Epithelial cell of proximal tubule (primary cell): ENCODE measurements around the gene RSKR. TPM values are rescaled to one million over a fixed set of nuclear protein-coding genes. Genes with fewer than 3 reads are reported as not detected.
A peak's percentile ranks its signal among the peaks of the same experiment; 100 is the strongest.
"Not testable (repeated sequence)": the region's sequence is repeated elsewhere in the genome, so short reads cannot be mapped to it uniquely, and the experiment has no call there.

ENCODE experiments used
- DNase-seq: peaks from one replicate; pipeline ENCODE4 v3.0.0-alpha.2; 2011; ENCODE audit warnings: low read depth
- H3K4me3 ChIP-seq: 2 replicates; pipeline ENCODE4 v1.5.1; 2011; ENCODE audit warnings: low read depth, mild to moderate bottlenecking, low read length
- total RNA-seq: library from RNA; depleted of rRNA; stranded (reverse); fragments of >200 nt; gene quantifications from 2 replicates; pipeline ENCODE4 v1.2.3, GENCODE V29; 2015
- TF ChIP-seq, protein P1 (sequence below): conservative IDR thresholded peaks from 2 replicates; pipeline ENCODE4 v1.5.1; 2012; ENCODE audit warnings: low read depth, mild to moderate bottlenecking, low read length

RSKR gene, protein sequence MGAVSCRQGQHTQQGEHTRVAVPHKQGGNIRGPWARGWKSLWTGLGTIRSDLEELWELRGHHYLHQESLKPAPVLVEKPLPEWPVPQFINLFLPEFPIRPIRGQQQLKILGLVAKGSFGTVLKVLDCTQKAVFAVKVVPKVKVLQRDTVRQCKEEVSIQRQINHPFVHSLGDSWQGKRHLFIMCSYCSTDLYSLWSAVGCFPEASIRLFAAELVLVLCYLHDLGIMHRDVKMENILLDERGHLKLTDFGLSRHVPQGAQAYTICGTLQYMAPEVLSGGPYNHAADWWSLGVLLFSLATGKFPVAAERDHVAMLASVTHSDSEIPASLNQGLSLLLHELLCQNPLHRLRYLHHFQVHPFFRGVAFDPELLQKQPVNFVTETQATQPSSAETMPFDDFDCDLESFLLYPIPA
- total RNA-seq, result 3.0 and 4.3 TPM in 2 replicates

DNA sequence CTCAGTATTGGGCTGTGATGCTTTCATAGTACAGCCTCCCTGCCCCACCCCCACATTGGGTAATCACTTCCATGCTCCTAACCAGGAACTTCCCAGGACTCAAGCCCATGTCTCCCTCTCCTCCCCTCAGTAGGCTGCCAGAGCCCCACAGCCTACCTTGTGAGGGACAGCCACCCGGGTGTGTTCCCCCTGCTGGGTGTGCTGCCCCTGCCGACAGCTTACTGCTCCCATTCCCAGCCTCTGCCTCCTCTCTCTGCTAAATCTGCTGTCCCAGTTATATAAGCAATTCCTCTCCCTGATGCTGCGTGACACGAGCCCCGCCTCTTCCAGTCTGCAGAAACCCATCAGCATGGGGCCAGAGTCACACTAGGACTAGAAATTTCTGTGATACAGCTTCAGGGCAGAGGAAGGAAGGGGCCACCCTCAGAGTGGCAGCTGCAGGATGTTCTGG is at the start of gene RSKR:
RSKR (minus strand) TSS at position 255 of the 451 bp plus-strand sequence; CDS start at position 231, 24 bp downstream.
- no peak for DNase-seq
- no peak within 1 kb of the TSS for H3K4me3 ChIP-seq
- TF ChIP-seq, protein P1, sequence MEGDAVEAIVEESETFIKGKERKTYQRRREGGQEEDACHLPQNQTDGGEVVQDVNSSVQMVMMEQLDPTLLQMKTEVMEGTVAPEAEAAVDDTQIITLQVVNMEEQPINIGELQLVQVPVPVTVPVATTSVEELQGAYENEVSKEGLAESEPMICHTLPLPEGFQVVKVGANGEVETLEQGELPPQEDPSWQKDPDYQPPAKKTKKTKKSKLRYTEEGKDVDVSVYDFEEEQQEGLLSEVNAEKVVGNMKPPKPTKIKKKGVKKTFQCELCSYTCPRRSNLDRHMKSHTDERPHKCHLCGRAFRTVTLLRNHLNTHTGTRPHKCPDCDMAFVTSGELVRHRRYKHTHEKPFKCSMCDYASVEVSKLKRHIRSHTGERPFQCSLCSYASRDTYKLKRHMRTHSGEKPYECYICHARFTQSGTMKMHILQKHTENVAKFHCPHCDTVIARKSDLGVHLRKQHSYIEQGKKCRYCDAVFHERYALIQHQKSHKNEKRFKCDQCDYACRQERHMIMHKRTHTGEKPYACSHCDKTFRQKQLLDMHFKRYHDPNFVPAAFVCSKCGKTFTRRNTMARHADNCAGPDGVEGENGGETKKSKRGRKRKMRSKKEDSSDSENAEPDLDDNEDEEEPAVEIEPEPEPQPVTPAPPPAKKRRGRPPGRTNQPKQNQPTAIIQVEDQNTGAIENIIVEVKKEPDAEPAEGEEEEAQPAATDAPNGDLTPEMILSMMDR, result no peak

DNA sequence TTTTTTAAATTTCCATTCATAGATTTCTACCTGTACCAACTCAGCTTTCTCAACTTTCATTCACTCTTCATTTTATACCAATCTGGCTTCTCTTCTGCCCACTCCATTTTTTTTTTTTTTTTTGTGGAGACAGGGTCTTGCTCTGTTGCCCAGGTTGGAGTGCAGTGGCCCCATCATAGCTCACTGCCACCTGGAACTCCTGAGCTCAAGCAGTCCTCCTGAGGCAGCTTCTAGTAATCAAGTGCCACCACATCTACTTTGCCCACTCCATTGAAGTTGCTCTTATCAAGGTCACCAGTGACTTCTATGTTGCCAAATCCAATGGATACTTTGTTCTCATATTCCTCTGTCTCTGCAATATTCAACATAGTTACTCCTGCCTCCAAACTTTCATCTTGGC is 49.7 kb upstream of the RSKR start:
- no peak for DNase-seq
- H3K4me3 ChIP-seq, result peak overlapping the region; percentile 87

DNA sequence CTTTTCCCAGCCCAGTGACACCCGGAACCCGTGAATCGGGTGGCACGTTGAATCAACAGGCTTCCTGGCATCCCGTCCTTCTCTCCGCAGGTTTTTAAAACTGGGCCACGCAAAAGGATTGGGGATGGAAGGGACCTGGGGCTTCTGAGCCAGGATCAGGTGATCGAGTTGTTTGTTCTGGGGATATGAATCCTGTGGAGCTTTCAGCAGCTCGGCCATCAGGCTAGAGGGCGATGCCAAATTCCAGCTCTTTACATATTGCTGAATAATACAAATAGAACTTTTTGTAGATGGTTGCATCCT is 48.5 kb upstream of the RSKR start:
- no peak for DNase-seq
- TF ChIP-seq, protein P1, result no peak
- peak overlapping the region; percentile 87 for H3K4me3 ChIP-seq

More for the DNA sequence above, 49.7 kb upstream of the RSKR start:
- TF ChIP-seq, protein P1, result no peak

DNA sequence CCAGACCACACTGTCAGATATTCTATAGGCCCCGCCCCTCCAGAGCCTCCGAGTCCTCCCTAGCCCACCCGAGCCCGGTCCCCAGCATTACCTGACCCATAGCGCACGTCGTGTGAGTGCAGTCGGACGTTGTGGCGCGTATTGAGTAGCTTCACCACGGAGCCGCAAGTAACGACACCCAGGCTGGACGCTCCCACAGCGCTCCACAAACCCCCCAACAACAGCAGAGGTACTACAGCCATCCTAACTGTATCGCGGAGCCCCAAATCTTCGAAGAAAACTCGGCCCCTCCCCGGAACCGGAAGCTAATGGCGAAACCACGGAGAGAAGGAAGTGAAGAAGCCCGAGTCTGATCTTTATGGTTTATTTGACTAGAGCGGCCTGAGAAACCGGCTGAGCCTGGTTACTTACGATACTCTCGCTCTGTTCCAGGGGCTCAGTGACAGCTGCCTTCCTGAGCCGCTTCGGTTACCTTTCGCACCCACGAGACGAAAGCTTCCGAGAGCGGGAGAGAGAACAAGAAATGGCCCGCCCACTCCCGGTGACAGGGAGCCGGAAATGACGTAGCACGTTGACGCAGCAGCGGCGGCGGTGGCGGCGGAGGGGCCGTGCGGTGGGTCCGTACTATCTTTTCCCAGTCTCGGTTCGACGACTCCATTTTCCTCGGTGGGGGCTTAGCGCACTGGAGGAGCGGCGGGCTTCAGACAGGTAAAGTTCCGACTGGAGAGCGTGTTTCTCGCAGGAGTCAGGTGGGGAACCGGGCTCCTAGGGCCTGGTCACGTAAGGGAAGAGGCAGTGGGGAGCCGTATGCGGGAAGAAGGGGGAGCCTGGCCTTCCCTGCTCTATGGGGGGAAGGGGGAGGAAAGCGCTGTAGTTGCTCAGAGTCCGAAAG is 47.9 kb upstream of the RSKR start, which contains the start of the genes SDF2 and SUPT6H:
SDF2 (minus strand) TSS at position 272 of the 892 bp plus-strand sequence; CDS start at position 242, 30 bp downstream.
SUPT6H (plus strand) TSS at position 571 of the 892 bp plus-strand sequence. CDS start 11,197 bp downstream, outside the sequence.
- DNase-seq, result no peak
- TF ChIP-seq, protein P1, result no peak

DNA sequence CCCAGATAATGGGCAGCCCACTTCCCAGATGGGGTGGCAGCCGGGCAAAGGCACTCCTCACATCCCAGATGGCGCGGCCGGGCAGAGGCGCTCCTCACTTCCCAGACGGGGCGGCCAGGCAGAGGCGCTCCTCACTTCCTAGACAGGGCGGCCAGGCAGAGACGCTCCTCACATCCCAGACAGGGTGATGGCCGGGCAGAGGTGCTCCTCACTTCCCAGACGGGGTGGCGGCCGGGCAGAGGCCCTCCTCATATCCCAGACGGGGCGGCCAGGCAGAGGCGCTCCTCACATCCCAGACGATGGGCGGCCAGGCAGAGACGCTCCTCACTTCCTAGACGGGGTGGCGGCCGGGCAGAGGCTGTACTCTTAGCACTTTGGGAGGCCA is 45.5 kb upstream of the RSKR start:
- DNase-seq, result not testable (repeated sequence)

More for the DNA sequence above, 47.9 kb upstream of the RSKR start, which contains the start of the genes SDF2 and SUPT6H:
- peak within 1 kb of the TSS; percentile 87 for H3K4me3 ChIP-seq

DNA sequence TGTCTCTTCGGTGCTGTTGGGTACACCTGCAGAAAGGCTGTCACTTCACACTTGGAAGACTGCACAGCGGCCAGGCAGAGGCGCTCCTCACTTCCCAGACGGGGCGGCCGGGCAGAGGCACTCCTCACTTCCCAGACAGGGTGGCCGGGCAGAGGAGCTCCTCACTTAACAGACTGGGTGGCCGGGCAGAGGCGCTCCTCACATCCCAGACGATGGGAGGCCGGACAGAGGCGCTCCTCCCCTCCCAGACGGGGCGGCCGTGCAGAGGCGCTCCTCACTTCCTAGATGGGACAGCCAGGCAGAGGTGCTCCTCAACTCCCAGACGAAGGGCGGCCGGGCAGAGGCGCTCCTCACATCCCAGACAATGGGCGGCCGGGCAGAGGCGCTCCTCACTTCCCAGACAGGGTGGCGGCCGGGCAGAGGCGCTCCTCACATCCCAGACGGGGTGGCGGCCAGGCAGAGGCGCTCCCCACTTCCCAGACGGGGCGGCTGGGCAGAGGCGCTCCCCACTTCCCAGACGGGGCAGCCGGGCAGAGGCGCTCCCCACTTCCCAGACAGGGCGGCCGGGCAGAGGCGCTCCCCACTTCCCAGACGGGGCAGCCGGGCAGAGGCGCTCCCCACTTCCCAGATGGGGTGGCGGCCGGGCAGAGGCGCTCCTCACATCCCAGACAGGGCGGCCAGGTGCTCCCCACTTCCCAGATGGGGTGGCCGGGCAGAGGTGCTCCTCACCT is 44.9 kb upstream of the RSKR start:
- H3K4me3 ChIP-seq, DNase-seq: not testable (repeated sequence)

More for the DNA sequence above, 45.5 kb upstream of the RSKR start:
- H3K4me3 ChIP-seq, result not testable (repeated sequence)

DNA sequence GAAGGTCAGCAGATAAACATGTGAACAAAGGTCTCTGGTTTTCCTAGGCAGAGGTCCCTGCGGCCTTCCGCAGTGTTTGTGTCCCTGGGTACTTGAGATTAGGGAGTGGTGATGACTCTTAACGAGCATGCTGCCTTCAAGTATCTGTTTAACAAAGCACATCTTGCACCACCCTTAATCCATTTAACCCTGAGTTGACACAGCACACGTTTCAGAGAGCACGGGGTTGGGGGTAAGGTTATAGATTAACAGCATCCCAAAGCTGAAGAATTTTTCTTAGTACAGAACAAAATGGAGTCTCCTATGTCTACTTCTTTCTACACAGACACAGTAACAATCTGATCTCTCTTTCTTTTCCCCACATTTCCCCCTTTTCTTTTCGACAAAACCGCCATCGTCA is 44.4 kb upstream of the RSKR start:
- DNase-seq, H3K4me3 ChIP-seq: not testable (repeated sequence)

DNA sequence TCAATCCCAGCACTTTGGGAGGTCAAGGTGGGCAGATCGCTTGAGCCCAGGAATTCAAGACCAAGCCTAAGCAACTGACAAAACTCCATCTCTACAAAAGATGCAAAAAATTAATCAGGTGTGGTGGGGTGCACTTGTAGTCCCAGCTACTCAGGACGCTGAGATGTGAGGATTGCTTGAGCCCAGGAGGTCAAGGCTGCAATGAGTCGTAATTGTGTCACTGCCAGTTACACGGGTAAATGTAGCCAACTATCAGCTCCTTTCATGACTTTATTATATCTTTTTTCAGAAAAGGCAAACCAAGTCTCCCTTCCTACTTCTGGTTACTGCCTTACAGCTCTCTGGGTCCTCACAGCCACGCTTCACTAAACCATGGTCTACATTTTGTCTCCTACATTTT is 43.8 kb upstream of the RSKR start:
- H3K4me3 ChIP-seq, result no peak overlapping the region
- DNase-seq, result no peak
- TF ChIP-seq, protein P1, result no peak
